ENCODE results near the gene TIMM10B. TPM values are rescaled to one million over a fixed set of nuclear protein-coding genes. Genes with fewer than 3 reads are reported as not detected.

The TIMM10B gene
- polyA plus RNA-seq, 3 donors from 2014 or later, result 33.9 to 41.6 (median 35.2) TPM

Other genes starting within 250 kb of the TIMM10B start
- 10 to 100 TPM; 11.9 to 20.5 (median 15.1) TPM for gene FHIP1B, start 246.9 kb upstream of the TIMM10B start, polyA plus RNA-seq
- gene CNGA4, start 242.4 kb upstream of the TIMM10B start, polyA plus RNA-seq, result not detected
- not detected for gene CCKBR, start 221.7 kb upstream of the TIMM10B start, polyA plus RNA-seq
- not detected for gene CAVIN3, start 161.0 kb upstream of the TIMM10B start, polyA plus RNA-seq
- gene SMPD1, start 91.0 kb upstream of the TIMM10B start, polyA plus RNA-seq, result 10 to 100 TPM; 12.0 to 21.9 (median 18.4) TPM
- 10 to 100 TPM; 30.8 to 55.9 (median 35.2) TPM for gene APBB1, start 62.4 kb upstream of the TIMM10B start, polyA plus RNA-seq
- not detected for gene HPX, start 40.5 kb upstream of the TIMM10B start, polyA plus RNA-seq
- 1 to 10 TPM; 1.8 to 5.0 (median 2.9) TPM for gene TRIM3, start 7.6 kb upstream of the TIMM10B start, polyA plus RNA-seq
- 10 to 100 TPM; 34.2 to 39.9 (median 35.0) TPM for gene ARFIP2, start 170 bp upstream of the TIMM10B start, polyA plus RNA-seq
- gene DNHD1, start 15.8 kb downstream of the TIMM10B start, polyA plus RNA-seq, result 1 to 10 TPM in 1 of 3 donors, under 1 TPM in 2; 0.74 to 1.3 (median 0.86) TPM
- gene RRP8, start 122.1 kb downstream of the TIMM10B start, polyA plus RNA-seq, result 10 to 100 TPM; 17.6 to 25.7 (median 18.3) TPM
- gene ILK, start 122.3 kb downstream of the TIMM10B start, polyA plus RNA-seq, result 100 to 1,000 TPM; 155 to 297 (median 193) TPM
- 100 to 1,000 TPM; 329 to 365 (median 334) TPM for gene TAF10, start 130.7 kb downstream of the TIMM10B start, polyA plus RNA-seq
- 100 to 1,000 TPM; 110 to 225 (median 167) TPM for gene TPP1, start 137.9 kb downstream of the TIMM10B start, polyA plus RNA-seq
- gene DCHS1, start 174.3 kb downstream of the TIMM10B start, polyA plus RNA-seq, result under 1 TPM in 2 of 3 donors, not detected in 1; 0.10 to 0.11 TPM
- gene MRPL17, start 201.8 kb downstream of the TIMM10B start, polyA plus RNA-seq, result 10 to 100 TPM in 2 of 3 donors, 1 to 10 TPM in 1; 4.6 to 17.0 (median 13.7) TPM

Measured in immature natural killer cell (primary cell).